ENCODE measurements around the gene FANCC. TPM values are rescaled to one million over a fixed set of nuclear protein-coding genes. Genes with fewer than 3 reads are reported as not detected.

The FANCC gene
- total and polyA plus RNA-seq, 2 of the 13 experiments (the other 11 are each of a cell fraction or from before 2014, with no cell fraction given): 7.4 to 8.6 TPM

DNA sequence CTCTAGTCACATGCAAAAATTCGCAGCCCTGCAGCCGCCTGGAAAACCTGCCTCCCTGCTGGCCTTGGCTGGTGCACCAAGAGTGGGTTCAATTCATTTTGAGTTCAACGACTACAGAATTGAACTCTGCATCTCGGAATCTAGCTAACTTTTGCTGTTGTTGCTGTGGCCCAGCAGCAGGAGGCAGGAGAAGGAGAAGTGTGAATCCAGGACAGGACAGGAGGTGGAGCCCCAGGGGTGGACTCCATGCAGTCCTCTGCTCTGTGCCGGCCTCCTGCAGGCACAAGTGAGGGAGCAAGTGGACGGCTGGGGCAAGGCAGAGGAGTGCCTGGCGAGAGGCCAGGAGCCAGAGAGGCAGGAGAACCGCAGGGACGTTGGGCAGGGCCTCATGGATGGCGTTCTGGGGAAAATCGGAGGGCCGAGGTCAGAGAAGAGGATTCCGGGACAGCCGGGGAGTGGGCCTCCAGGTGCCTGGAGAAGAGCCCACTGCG, 214.2 kb downstream of the FANCC start:
- in situ Hi-C loops (cut with HindIII; ENCODE audit: extremely low pct_ligation_motif_present, low pct_unique_long_range_greater_than_20kb) (no loop called here), intact Hi-C loops (cut with micrococcal nuclease; ENCODE audit: unreplicated experiment) (no loop called here)
- no peak overlapping the region for H2AFZ ChIP-seq (ENCODE audit: low read length)
- H3K4me3 ChIP-seq (replicated peaks in 1 of 3; ENCODE audit: insufficient read depth in 1 of 3, low read depth in 2 of 3, low read length in 3 of 3): no peak overlapping the region
- BruUV-seq (replicated peaks): no TSS peak
- H3K27ac ChIP-seq (ENCODE audit: extremely low read length, insufficient read depth, low read length): no peak overlapping the region
- no peaks in the 10 kb centered on the region for H4K20me1 ChIP-seq (ENCODE audit: insufficient read depth, low read length)
- H3K79me2 ChIP-seq (ENCODE audit: insufficient read depth, low read length): no peaks in the 10 kb centered on the region
- H3K27me3 ChIP-seq (ENCODE audit: control insufficient read depth in 1 of 2, insufficient read depth in 2 of 2, low read length in 2 of 2): no peaks in the 10 kb centered on the region
- POLR2A ChIA-PET: no interaction called here
- CTCF ChIA-PET (ENCODE audit: low intra/inter-chr PET ratio, low total read pairs): no interaction called here
- H3K9ac ChIP-seq (ENCODE audit: insufficient read depth, low read depth, low read length): no peak overlapping the region
- H3K4me1 ChIP-seq (ENCODE audit: insufficient read depth, low read length): no peaks in the 10 kb centered on the region
- peaks cover 12 to 26% of the 10 kb centered on the region in 2 experiments; a peak in 4 of 5 replicates for H3K36me3 ChIP-seq (replicated peaks in 1 of 2; ENCODE audit: control insufficient read depth in 1 of 2, insufficient read depth in 2 of 2, low read length in 2 of 2)
- WGBS (ENCODE audit: low lambda C conversion rate): 86% methylated on average over 13 of the region's 15 CpGs
- no peak overlapping the region for H3K4me2 ChIP-seq (ENCODE audit: low read depth, low read length)
- no peaks in the 10 kb centered on the region for H3K9me3 ChIP-seq (ENCODE audit: low read length)
- DNase-seq (ENCODE audit: low spot score) (peak; percentile 28), ATAC-seq (peak; percentile 80), FAIRE-seq (no peak)
- TF ChIP-seq STAG1 (CRISPR knock-in tag; IDR thresholded peaks at IDR 0.05) (peak; percentile 11; the same call in 1 of the 2 replicates), ZNF709 (CRISPR knock-in tag; IDR thresholded peaks at IDR 0.05) (0 out of 2 replicates have a peak, but pooled peaks have one; percentile 17), KAT7 (CRISPR knock-in tag; IDR thresholded peaks at IDR 0.05; ENCODE audit: borderline replicate concordance) (no peak)
- TF ChIP-seq, protein P1, sequence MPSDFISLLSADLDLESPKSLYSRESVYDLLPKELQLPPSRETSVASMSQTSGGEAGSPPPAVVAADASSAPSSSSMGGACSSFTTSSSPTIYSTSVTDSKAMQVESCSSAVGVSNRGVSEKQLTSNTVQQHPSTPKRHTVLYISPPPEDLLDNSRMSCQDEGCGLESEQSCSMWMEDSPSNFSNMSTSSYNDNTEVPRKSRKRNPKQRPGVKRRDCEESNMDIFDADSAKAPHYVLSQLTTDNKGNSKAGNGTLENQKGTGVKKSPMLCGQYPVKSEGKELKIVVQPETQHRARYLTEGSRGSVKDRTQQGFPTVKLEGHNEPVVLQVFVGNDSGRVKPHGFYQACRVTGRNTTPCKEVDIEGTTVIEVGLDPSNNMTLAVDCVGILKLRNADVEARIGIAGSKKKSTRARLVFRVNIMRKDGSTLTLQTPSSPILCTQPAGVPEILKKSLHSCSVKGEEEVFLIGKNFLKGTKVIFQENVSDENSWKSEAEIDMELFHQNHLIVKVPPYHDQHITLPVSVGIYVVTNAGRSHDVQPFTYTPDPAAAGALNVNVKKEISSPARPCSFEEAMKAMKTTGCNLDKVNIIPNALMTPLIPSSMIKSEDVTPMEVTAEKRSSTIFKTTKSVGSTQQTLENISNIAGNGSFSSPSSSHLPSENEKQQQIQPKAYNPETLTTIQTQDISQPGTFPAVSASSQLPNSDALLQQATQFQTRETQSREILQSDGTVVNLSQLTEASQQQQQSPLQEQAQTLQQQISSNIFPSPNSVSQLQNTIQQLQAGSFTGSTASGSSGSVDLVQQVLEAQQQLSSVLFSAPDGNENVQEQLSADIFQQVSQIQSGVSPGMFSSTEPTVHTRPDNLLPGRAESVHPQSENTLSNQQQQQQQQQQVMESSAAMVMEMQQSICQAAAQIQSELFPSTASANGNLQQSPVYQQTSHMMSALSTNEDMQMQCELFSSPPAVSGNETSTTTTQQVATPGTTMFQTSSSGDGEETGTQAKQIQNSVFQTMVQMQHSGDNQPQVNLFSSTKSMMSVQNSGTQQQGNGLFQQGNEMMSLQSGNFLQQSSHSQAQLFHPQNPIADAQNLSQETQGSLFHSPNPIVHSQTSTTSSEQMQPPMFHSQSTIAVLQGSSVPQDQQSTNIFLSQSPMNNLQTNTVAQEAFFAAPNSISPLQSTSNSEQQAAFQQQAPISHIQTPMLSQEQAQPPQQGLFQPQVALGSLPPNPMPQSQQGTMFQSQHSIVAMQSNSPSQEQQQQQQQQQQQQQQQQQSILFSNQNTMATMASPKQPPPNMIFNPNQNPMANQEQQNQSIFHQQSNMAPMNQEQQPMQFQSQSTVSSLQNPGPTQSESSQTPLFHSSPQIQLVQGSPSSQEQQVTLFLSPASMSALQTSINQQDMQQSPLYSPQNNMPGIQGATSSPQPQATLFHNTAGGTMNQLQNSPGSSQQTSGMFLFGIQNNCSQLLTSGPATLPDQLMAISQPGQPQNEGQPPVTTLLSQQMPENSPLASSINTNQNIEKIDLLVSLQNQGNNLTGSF (CRISPR knock-in tag; IDR thresholded peaks at IDR 0.05): no peak
